Stimulated activated CD4-positive, alpha-beta T cell treated with anti-CD3 and anti-CD28 coated beads, Interleukin-15, amount 100 ng/mL, for 24 hours (primary cell): ENCODE data around the gene NDRG3.

Experiments used
- DNase-seq: peaks from one replicate; pipeline ENCODE4 v3.0.0-alpha.2; 2020

NDRG3 gene

GRCh38 chr20:36604952-36605398, 140.9 kb downstream of the NDRG3 start:
- peak; percentile 64 for DNase-seq
